ENCODE measurements around the gene DUX4.
"Not testable (repeated sequence)": the region's sequence is repeated elsewhere in the genome, so short reads cannot be mapped to it uniquely, and the experiment has no call there.

DUX4 gene

GRCh38 chr4:190173428-190173827, at the start of gene DUX4:
TSS of gene DUX4 (plus strand) at chr4:190173774. CDS start at chr4:190173774, 0 bp downstream.
- not testable (repeated sequence) for DNase-seq

DNA sequence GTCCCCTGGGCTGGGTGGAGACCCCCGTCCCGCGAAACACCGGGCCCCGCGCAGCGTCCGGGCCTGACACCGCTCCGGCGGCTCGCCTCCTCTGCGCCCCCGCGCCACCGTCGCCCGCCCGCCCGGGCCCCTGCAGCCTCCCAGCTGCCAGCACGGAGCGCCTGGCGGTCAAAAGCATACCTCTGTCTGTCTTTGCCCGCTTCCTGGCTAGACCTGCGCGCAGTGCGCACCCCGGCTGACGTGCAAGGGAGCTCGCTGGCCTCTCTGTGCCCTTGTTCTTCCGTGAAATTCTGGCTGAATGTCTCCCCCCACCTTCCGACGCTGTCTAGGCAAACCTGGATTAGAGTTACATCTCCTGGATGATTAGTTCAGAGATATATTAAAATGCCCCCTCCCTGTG, 1.9 kb downstream of the DUX4 start:
- not testable (repeated sequence) for DNase-seq

DNA sequence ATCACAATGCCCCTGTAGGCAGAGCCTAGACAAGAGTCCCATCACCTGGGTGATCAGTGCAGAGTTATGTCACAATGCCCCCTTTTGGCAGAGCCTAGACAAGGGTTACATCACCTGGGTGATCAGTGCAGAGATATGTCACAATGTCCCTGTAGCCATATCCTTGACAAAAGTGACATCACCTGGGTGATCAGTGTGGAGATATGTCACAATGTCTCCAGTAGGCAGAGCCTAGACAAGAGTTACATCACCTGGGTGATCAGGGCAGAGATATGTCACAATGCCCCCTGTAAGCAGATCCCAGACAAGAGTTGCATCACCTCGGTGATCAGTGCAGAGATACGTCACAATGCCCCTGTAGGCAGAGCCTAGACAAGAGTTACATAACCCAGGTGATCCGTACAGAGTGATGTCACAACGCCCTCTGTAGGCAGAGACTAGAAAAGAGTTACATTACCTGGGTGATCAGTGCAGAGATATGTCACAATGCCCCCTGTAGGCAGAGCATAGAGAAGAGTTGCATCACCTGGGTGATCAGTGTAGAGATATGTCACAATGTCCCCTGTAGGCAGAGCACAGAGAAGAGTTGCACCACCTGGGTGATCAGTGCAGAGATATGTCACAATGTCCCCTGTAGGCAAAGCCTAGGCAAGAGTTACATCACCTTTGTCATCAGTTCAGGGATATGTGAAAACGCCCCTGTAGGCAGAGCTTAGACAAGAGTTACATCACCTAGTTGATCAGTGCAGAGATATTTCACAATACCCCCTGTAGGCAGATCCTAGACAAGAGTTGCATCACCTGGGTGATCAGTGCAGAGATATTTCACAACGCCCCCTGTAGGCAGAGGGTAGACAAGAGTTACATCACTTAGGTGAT, 4.4 kb downstream of the DUX4 start:
- not testable (repeated sequence) for DNase-seq

DNA sequence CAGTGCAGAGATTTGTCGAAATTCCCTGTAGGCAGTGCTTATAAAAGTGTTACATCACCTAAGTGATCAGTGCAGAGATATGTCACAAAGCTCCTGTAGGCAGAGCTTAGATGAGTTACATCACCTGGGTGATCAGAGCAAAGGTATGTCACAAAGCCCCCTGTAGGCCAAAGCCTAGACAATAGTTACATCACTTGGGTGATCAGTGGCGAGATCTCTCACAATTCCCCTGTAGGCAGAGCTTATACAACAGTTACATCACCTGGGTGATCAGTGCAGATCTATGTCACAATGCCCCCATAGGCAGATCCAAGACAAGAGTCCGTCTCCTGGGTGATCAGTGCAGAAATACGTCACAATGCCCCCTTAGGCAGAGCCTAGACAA, 5.0 kb downstream of the DUX4 start:
- DNase-seq = not testable (repeated sequence)

GRCh38 chr4:190179030-190179739, 5.6 kb downstream of the DUX4 start:
- not testable (repeated sequence) for DNase-seq

GRCh38 chr4:190179740-190180094, 6.1 kb downstream of the DUX4 start:
- DNase-seq = not testable (repeated sequence)

DNA sequence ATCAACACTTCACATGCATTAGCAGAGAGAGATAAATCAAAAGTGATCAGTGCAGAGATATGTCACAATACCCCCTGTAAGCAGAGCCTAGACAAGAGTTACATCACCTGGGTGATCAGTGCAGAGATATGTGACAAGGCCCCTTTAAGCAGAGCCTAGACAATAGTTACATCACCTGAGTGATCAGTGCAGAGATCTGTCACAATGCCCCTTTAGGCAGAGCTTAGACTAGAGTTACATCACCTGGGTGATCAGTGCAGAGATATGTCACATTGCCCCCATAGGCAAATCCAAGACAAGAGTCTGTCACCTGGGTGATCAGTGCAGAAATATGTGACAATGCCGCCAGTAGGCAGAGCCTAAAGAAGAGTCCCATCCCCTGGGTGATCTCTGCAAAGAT, 7.4 kb downstream of the DUX4 start:
- DNase-seq = not testable (repeated sequence)

DNA sequence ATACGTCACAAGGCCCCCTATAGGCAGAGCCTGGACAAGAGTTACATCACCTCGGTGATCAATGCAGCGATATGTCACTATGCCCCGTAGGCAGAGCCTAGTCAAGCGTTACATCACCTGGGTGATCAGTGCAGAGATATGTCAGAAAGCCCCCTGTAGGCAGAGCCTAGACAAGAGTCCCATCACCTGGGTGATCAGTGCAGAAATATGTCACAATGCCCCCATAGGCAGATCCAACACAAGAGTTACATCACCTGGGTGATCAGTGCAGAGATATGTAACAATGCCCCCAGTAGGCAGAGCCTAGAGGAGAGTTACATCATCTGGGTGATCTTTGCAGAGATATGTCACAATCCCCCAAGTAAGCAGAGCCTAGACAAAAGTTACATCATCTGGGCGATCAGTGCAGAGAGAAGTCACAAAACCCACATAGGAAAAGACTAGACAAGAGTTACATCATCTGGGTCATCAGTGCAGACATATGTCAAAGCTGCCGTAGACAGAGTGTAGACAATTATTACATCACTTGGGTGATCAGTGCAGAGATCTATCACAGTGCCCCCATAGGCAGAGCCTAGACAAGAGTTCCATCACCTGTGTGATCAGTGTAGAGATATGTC, 8.0 kb downstream of the DUX4 start:
- DNase-seq = not testable (repeated sequence)

DNA sequence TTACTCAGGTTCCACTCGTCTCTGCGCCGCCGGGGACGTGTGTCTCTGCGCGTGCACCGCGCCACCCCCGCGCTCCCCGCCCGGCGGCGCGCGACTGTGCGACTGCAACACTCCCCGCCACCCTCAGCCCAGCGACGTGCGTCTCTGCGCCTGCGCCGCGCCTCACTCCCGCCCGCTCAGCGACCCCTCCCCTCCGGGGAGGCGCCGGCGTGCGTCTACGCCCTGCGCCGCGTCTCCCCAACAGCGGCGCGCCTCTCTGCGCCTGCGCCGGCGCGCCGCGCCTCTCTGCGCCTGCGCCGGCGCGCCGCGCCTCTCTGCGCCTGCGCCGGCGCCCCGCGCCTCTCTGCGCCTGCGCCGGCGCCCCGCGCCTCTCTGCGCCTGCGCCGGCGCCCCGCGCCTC, 29.9 kb downstream of the DUX4 start:
- DNase-seq = not testable (repeated sequence)
